Measurements from ENCODE around the gene ATP6V1F.

ATP6V1F gene

DNA sequence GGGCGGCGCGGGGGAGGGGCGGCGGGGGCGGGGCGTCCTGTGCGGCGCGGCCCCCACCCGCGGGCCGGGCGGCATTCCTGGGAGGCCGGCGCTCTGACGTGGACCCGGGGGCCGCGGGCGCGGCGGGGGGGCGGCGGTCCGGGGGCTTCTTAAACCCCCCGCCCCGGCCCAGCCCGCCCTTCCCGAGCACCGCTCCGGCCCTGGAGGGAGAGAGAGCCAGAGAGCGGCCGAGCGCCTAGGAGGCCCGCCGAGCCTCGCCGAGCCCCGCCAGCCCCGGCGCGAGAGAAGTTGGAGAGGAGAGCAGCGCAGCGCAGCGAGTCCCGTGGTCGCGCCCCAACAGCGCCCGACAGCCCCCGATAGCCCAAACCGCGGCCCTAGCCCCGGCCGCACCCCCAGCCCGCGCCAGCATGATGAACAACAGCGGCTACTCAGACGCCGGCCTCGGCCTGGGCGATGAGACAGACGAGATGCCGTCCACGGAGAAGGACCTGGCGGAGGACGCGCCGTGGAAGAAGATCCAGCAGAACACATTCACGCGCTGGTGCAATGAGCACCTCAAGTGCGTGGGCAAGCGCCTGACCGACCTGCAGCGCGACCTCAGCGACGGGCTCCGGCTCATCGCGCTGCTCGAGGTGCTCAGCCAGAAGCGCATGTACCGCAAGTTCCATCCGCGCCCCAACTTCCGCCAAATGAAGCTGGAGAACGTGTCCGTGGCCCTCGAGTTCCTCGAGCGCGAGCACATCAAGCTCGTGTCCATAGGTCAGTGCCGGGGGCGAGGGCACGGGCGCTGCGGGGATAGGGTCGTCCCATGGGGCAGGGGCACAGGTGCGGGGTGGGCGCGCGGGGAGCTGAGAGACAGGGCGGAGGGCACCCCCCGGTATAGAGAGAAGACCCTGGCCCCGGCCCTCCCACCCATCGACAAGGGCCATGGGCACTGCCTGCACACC is 32.2 kb upstream of the ATP6V1F start, which contains the start of gene FLNC:
FLNC (plus strand) TSS at position 176 of the 947 bp plus-strand sequence; CDS start at position 408, 232 bp downstream.
- no peaks in the 10 kb centered on the region for H3K36me3 ChIP-seq
- no peak for DNase-seq
- no peaks in the 10 kb centered on the region for H3K9me3 ChIP-seq (ENCODE audit: severe bottlenecking)
- TF ChIP-seq, protein P1, sequence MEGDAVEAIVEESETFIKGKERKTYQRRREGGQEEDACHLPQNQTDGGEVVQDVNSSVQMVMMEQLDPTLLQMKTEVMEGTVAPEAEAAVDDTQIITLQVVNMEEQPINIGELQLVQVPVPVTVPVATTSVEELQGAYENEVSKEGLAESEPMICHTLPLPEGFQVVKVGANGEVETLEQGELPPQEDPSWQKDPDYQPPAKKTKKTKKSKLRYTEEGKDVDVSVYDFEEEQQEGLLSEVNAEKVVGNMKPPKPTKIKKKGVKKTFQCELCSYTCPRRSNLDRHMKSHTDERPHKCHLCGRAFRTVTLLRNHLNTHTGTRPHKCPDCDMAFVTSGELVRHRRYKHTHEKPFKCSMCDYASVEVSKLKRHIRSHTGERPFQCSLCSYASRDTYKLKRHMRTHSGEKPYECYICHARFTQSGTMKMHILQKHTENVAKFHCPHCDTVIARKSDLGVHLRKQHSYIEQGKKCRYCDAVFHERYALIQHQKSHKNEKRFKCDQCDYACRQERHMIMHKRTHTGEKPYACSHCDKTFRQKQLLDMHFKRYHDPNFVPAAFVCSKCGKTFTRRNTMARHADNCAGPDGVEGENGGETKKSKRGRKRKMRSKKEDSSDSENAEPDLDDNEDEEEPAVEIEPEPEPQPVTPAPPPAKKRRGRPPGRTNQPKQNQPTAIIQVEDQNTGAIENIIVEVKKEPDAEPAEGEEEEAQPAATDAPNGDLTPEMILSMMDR (IDR thresholded peaks at IDR 0.05; ENCODE audit: low read depth, low read length) = no peak
- no peaks in the 10 kb centered on the region for H3K27me3 ChIP-seq (ENCODE audit: insufficient read depth, low read depth, severe bottlenecking)
- H3K4me3 ChIP-seq (ENCODE audit: low read depth, low read length) = peak within 1 kb of the TSS; percentile 24
- peak within 1 kb of the TSS; percentile 98 for H3K27ac ChIP-seq

DNA sequence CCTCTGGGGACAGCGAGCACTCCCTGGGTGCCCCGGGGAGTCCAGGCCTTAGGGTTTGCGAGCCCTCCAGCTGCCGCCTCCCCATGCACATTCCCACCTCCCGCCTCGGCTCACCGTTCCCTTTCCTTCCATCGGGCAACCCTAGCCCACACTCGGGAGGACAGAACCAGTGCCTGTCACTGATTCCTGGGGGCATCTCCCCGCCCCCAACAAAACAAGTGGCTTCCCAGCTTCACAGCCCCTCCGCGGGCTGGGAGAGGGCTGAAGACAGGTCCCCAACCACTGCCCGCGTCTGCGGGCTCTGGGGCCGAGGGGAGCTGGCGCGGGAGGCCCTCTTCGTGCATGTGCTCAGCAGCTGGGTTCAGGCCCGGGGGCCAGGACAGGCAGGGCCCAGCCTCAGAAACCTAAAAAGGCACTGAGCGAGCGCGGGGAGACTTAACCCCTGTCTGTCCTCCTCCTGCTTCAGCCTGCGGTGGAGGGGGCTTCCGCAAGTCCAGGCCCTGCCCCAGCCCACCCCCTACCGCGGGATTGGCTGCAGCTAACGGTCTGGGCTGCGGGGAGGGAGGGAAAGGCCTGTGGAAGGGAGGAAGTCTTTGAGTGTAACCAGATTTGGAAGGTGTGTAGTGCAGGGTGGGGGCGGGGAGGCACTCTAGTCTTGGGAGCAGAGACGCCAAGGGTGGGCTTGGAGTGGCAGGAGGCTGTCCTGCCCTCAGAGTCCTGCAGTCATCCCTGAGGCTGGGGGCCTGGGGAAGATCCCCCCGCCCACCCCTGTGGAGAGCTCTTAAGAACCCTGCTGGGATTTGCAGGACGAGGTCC is 31.3 kb upstream of the ATP6V1F start:
- Histone ChIP-seq H3K36me3 (no peaks in the 10 kb centered on the region), H3K4me3 (ENCODE audit: low read depth, low read length) (peak overlapping the region; percentile 24), H3K9me3 (ENCODE audit: severe bottlenecking) (no peaks in the 10 kb centered on the region), H3K27me3 (ENCODE audit: insufficient read depth, low read depth, severe bottlenecking) (no peaks in the 10 kb centered on the region), H3K27ac (peak overlapping the region; percentile 98)
- DNase-seq = peak; percentile 82
- TF ChIP-seq, protein P1 (IDR thresholded peaks at IDR 0.05; ENCODE audit: low read depth, low read length) = no peak

DNA sequence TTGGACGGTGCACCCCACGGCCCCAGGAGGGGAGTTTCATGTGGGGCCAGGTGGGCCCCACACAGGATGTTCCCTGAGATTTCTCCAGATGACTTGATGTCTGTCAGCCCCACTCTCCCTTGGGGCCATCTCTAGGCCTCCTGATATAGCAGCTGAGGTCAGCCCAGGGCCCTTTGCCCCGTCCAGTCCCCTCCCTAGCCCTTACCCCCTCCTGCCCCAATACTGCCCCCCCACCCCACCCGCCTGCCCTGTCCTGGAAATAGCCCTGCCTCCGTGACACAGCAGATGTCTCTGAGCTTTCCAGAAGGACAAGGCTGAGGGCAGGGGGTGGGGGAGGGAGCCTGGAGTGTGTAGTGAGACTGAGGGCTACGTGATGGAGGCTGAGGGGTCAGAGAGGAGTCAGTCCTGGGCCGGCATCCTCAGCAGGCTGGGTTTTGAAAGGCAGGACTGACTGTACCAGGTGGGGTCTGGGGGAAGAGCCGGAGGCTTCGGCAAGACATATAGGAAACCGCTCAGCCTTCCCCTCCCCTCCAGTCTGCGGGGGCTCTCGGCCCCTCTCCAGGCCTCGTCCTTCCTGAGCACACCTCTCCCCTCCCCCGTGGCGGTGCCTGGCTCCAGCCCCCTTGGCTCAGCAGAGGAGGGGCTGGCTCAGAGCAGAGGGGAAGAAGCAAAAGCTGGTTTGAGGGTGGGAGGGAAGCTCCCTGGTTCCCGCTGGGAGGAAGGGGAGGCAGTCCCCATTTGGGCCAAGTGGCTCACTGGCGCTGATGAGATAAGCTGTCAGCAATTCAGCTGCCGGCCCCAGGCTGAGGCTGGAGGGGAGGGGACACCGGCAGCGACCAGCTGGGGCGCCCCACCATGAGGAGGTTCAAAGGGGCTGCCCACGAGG is 30.4 kb upstream of the ATP6V1F start:
- Histone ChIP-seq H3K27me3 (ENCODE audit: insufficient read depth, low read depth, severe bottlenecking) (no peaks in the 10 kb centered on the region), H3K27ac (peak overlapping the region; percentile 98), H3K36me3 (no peaks in the 10 kb centered on the region), H3K9me3 (ENCODE audit: severe bottlenecking) (no peaks in the 10 kb centered on the region), H3K4me3 (ENCODE audit: low read depth, low read length) (peak overlapping the region; percentile 34)
- TF ChIP-seq, protein P1 (IDR thresholded peaks at IDR 0.05; ENCODE audit: low read depth, low read length) = no peak
- peak; percentile 90 for DNase-seq

DNA sequence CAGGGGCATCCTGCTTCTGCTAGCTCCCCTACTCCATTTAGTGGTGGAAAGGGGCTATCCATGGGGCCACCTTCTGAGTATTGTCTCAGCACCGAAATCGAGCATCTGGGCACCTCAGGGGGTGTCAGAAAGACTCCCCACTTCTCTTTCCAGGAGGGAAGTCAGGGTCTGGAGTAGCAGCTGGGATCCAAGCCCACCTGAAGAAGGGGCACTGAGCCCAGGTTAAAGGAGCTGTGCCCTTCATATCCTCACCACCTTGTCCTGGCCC is 29.8 kb upstream of the ATP6V1F start:
- Histone ChIP-seq H3K36me3 (no peaks in the 10 kb centered on the region), H3K4me3 (ENCODE audit: low read depth, low read length) (peak overlapping the region; percentile 34)
- TF ChIP-seq, protein P1 (IDR thresholded peaks at IDR 0.05; ENCODE audit: low read depth, low read length) = no peak

DNA sequence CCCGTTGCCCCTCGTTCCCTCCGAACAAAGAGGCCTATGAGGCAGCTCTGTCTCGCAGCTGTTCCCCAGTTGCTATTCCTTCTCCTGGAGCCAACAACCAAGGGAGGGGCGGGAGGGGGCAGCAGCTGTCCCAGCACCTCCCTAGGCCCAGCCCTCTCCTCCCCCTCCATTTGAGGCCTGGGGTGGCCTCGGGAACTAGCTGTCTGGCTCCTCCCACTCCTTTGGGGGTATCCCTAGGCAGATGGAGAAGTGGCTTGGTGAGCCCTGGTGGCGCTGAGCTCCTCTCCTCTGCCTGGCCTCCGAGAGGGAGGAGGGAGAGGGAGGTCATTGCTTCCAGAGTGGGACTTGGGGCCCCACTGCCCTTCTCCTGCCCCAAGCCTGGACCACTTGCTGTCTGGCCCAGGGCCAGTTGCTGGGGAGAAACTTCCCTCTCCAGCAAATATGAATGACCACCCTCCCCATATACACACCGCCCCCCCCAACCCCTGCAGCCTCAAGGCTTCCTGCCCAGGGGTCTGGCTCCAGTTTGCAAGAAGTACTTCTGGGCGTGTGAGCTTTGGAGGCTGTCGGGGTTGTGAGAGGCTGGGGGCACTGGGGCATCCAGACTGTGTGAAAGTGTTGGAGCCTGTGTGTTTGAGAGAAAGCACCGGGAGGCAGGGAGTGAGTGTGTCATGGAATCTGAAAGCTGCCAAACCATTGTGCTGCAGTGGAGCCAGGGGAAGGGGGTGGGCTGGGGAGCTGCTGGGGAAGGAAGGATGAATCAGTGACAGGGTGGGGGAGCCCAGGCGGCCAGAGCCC is 29.3 kb upstream of the ATP6V1F start:
- Histone ChIP-seq H3K9me3 (ENCODE audit: severe bottlenecking) (no peaks in the 10 kb centered on the region), H3K27ac (peak overlapping the region; percentile 98), H3K36me3 (no peaks in the 10 kb centered on the region), H3K27me3 (ENCODE audit: insufficient read depth, low read depth, severe bottlenecking) (no peaks in the 10 kb centered on the region), H3K4me3 (ENCODE audit: low read depth, low read length) (peak overlapping the region; percentile 34)
- TF ChIP-seq, protein P1 (IDR thresholded peaks at IDR 0.05; ENCODE audit: low read depth, low read length) = no peak
- peak; percentile 97 for DNase-seq

More for the DNA sequence above, 29.8 kb upstream of the ATP6V1F start:
- no peaks in the 10 kb centered on the region for H3K9me3 ChIP-seq (ENCODE audit: severe bottlenecking)
- H3K27ac ChIP-seq = peak overlapping the region; percentile 98
- no peak for DNase-seq
- H3K27me3 ChIP-seq (ENCODE audit: insufficient read depth, low read depth, severe bottlenecking) = no peaks in the 10 kb centered on the region

Data from WERI-Rb-1 (cell line).